Measurements from ENCODE around the gene ARHGEF16.

The ARHGEF16 gene

DNA sequence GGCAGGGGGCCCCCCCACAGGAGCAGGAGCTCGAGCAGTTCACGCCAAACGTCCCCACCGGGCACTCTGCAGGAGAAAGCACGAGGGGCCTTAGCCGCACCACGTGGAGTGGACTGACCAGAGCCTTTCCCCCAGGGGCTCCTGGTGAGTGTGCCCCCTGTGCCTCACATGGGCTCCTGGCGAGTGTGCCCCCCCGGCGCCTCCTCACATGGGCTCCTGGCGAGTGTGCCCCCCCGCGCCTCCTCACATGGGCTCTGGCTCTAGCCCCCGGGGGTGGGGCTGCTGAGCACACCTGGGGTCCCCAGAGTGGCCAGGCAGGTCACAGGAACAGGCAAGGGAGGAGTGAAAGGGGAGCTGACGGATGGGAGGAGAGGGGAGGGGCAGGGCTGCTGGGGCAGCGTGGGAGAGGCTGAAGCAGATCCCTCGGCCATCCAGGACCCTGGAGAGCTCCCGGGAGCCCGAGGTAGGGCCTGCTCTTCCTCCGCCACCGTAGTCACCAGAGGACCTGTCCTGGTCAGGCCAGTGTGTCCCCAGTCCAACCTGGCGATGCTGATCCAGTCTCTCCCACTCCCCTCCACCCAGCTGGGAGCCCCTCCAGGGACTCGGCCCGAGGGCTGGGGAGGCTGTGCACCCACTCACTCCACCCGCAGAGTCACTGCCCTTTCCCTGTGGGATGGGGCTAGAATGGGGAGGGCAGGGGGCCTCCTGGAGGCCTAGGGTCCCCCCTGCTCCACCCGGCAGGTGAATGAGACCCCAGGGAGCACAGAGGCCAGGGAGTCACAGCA, 47.6 kb downstream of the ARHGEF16 start:
- no peak for DNase-seq (ENCODE audit: low read depth in 2 of 2)

- no peak for DNase-seq (ENCODE audit: low read depth in 2 of 2)
These were observed 48.4 kb downstream of the ARHGEF16 start for GRCh38 chr1:3502641-3503524.

- DNase-seq (ENCODE audit: low read depth in 2 of 2) = no peak
These were observed 49.0 kb downstream of the ARHGEF16 start for GRCh38 chr1:3503525-3503886.

DNA sequence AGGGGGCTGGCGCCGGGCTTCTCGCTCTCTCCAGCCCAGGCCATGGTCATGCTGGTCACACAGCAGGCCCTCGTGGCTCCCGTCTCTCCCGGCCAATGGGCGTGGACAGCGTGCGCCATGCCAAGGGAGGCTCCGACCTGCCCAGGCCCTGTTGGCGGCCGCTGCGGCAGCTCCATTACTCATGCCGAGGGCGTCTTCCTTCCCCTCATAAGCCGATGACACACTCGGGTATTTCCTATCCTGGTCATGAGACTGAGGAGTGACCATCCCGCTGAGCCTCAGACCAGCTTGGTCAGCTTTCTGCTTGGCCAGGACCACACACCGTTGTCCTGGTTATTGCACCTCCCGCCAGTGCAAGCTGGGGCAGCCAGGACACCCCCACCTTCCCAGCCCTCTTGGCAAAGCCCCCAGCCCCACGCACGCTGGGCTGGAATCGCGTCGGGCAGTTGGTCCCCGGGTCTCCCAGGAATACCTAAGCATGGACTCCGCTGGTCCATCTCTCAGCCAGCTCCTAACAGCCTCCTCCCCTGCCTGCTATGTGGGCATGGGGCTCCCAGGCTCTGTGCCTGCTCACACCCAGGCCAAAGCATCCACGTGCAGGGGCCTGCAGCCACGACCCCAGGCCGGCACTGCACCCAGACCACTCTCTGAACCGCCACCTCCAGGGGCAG, 49.8 kb downstream of the ARHGEF16 start:
- no peak for DNase-seq (ENCODE audit: low read depth in 2 of 2)

DNA sequence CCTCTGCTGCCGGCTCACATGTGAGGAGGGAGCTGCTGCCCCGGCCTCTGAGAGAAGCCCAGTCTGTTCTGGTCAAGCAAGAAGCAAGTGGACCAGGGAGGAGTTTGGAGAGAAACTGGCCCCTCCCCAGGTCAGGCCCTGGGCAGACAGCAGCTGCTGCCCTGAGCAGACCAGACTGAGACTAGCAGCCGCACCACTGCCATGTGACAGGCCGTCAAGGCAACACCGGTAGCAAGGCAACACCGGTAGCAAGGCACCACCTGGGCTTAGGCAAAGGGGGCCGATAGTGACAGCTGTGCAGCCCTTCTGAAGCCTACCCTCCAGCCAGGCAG, 50.3 kb downstream of the ARHGEF16 start:
- DNase-seq (ENCODE audit: low read depth in 2 of 2) = no peak

GRCh38 chr1:3505161-3505560, 50.7 kb downstream of the ARHGEF16 start:
- no peak for DNase-seq (ENCODE audit: low read depth in 2 of 2)

GRCh38 chr1:3506041-3506440, 51.6 kb downstream of the ARHGEF16 start:
- DNase-seq (ENCODE audit: low read depth in 2 of 2) = no peak

DNA sequence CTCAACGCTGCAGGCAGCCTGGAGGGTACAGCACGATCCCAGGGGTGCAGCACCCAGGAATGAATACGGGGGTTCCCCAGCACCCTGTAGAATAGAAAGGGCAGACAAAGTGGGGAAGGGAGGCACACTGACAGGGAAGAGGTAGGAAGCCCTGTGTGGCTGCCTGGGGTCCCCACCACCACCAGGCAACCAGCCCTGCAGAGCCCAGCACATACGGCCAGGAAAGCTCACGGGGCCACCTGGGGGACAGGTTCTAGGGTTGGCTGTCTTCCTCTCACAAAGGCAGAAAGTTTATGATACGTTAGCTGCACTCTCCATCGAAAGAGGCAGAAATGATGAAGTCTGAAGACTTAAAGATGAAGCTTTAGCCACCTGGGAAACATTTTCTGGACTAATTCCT, 52.5 kb downstream of the ARHGEF16 start:
- no peak for DNase-seq (ENCODE audit: low read depth in 2 of 2)

DNA sequence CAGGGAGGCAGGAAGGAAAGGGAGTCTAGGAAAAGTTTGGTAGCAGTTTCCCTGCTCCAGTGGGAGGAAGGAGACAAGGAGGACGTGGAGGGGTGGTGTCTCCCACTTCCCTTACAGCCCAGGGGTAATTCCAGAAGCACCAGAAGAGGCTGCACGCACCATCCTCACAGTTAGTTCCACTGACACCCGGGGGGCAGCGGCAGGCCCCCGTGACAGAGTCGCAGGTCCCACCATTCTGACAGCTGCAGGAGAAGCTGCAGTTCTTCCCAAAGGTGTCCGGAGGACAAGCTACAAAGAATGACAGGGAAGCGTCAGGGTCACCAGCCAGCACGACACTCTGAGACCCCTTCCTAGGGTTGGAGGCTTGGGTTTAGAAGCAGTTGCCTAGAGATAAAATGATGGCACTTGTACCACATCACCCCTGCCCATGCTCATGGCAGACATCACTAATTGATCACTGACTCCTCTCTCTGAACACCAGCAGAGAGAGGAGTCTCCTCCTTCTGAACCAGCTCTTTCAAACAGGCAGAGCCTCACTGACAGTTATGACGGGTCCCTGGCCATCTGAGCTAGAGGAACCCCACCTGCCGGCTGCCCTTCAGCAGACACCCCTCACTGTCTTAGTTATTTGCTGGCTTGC, 53.3 kb downstream of the ARHGEF16 start:
- no peak for DNase-seq (ENCODE audit: low read depth in 2 of 2)

- DNase-seq (ENCODE audit: low read depth in 2 of 2) = no peak
These were observed 54.4 kb downstream of the ARHGEF16 start for GRCh38 chr1:3508757-3509415.

- DNase-seq (ENCODE audit: low read depth in 2 of 2) = no peak
These were observed 55.3 kb downstream of the ARHGEF16 start for GRCh38 chr1:3509721-3510120.

DNA sequence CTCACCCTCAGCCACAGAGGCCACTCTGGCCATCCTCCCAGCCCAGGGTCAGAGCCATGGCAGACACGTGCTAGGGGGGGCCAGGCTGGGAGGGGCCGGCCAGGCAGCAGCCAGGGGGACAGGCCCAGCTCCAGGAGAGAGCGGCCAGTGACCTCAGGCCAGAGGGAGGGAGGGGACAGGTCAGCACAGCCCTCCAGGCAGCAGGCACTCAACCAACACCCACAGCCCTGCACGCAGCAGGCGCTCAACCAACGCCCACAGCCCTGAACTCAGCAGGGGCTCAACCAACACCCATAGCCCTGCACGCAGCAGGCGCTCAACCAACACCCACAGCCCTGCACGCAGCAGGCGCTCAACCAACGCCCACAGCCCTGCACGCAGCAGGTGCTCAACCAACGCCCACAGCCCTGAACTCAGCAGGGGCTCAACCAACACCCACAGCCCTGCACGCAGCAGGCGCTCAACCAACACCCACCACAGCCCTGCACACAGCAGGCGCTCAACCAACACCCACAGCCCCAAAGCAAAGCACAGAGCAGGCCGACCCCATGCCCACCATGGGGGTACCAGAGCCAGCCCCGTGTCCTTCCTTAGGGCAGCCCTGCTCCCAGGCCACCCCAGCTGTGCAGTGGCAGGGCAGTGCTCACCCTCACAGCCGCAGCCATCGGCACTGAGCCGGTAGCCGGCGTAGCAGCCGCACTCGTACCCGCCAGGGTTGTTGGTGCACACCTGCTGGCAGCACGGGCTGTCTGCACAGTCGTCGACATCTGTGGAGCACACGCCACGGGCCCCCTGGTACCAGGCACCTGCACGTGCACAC, 55.9 kb downstream of the ARHGEF16 start:
- no peak for DNase-seq (ENCODE audit: low read depth in 2 of 2)

DNA sequence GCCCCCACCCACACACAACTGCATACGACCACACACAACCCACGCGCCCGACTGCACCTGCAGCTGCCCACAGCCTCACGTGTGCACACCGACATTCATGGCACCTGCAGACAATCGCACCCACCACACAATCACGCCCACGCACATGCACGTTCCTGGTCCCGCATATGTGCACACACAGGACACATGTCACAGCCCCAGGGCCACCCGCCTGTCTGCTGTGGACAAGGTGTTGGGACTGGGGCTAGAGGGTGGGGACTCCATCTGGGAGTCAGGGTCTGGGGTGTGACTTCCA, 56.4 kb downstream of the ARHGEF16 start:
- no peak for DNase-seq (ENCODE audit: low read depth in 2 of 2)

DNA sequence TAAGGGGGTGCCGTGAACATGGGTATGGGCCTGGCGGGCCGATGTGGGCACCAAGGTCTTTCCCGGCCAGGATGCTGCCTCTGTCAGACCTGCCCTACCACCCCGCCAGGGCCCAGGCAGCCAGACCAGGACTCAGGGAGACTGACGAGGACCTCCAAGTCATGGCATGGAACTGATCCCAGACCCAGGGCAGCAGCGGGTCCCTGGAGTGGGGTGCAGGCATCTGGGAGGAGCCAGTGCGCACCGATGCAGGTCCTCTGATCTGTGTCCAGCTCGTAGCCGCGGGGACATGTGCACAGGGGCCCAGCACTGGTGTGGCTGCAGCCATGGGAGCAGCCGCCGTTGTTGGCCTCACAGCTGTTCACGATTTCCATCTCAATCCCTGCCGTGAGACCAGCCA, 56.8 kb downstream of the ARHGEF16 start:
- no peak for DNase-seq (ENCODE audit: low read depth in 2 of 2)

GRCh38 chr1:3511856-3512255, 57.4 kb downstream of the ARHGEF16 start:
- no peak for DNase-seq (ENCODE audit: low read depth in 2 of 2)

DNA sequence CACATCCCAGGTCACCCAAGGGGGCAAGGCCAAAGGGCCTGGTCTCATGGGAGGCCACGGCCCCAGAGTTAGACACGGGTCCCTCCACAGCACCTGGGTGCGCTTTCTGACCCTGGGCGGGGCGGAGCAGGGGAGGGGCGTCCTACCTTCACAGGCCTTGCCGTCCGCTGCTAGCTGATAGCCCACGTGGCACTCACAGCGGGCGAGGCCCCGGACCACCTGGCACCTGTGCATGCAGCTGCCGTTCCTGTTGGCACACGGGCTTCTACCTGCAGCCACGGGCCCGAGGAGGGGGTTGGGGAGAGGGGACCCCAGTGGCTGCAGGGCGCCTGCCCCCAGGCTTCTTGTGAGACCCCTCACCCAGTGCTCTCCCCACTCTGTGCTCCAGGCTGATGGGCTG, 59.9 kb downstream of the ARHGEF16 start:
- no peak for DNase-seq (ENCODE audit: low read depth in 2 of 2)

DNA sequence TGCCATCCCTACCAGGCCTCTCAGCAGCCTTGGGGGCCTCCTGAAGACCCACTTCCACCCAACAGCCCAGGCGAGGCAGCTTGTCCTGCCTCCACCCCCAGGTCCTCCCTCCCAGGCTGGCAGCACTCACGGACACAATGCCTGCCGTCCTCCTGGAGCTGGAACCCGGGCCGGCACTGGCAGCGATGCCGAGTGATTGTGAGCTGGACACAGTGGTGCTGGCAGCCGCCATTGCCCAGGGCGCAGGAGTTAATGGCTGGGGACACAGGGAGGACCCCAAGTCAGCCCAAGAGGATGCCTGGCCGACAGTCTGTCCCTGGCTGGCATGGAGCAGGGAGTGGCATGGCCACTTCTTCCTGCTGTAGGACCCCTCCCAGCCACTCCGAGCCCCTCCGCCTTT, 60.8 kb downstream of the ARHGEF16 start:
- no peak for DNase-seq (ENCODE audit: low read depth in 2 of 2)

- no peak for DNase-seq (ENCODE audit: low read depth in 2 of 2)
These were observed 61.5 kb downstream of the ARHGEF16 start for GRCh38 chr1:3515774-3516480.

- no peak for DNase-seq (ENCODE audit: low read depth in 2 of 2)
These were observed 62.0 kb downstream of the ARHGEF16 start for GRCh38 chr1:3516481-3516869.

DNA sequence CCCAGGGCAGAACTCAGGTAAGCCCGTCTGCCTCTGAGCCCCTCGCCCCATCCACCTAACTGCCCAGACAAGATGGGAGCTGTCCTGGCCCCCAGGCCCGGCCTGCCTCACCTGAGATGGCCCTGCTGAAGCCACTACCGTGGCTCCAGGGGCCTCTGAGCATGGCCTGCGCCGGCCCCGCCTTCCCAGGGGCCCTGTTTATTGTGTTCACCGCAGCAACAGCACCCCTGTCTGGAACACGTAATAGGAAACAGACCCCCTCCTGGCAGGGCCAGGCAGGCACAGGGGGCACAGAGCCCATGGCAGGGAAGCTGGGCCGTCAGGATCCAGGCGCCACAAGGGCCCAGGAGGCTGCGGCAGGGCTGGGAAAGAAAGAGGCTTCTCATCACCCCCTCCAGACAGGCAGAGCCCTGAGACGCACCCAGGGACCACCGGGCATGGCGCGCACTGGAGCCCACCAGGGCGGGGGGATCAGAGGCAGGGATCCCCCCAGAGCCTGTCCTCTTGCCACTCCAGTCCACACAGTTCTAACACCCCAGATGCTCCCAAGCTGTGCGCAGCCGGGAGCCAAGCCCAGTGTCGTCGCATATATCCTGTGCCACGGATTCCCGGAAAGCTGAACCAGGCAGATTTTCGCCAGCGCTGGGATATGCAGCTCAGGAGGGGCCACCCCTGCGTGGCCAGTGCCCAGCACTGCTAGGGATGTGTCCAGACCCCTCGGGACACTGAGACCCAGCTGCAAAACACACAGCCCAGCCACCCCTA, 62.6 kb downstream of the ARHGEF16 start:
- no peak for DNase-seq (ENCODE audit: low read depth in 2 of 2)
